ENCODE results near the gene AKAP1. TPM values are rescaled to one million over a fixed set of nuclear protein-coding genes. Genes with fewer than 3 reads are reported as not detected.
A peak's percentile ranks its signal among the peaks of the same experiment; 100 is the strongest.

AKAP1 gene
- total RNA-seq, 1 donor from 2014 or later, result 29.8 TPM

- TF ChIP-seq, protein P1, sequence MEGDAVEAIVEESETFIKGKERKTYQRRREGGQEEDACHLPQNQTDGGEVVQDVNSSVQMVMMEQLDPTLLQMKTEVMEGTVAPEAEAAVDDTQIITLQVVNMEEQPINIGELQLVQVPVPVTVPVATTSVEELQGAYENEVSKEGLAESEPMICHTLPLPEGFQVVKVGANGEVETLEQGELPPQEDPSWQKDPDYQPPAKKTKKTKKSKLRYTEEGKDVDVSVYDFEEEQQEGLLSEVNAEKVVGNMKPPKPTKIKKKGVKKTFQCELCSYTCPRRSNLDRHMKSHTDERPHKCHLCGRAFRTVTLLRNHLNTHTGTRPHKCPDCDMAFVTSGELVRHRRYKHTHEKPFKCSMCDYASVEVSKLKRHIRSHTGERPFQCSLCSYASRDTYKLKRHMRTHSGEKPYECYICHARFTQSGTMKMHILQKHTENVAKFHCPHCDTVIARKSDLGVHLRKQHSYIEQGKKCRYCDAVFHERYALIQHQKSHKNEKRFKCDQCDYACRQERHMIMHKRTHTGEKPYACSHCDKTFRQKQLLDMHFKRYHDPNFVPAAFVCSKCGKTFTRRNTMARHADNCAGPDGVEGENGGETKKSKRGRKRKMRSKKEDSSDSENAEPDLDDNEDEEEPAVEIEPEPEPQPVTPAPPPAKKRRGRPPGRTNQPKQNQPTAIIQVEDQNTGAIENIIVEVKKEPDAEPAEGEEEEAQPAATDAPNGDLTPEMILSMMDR (conservative IDR thresholded peaks at IDR 0.05; ENCODE audit: low read depth, low read length), result peak; percentile 12
- no peak for DNase-seq (ENCODE audit: low read depth)
- no peak overlapping the region for H3K4me3 ChIP-seq (ENCODE audit: low read depth, low read length)
Observed at GRCh38 chr17:57109393-57110151, 24.5 kb downstream of the AKAP1 start.

DNA sequence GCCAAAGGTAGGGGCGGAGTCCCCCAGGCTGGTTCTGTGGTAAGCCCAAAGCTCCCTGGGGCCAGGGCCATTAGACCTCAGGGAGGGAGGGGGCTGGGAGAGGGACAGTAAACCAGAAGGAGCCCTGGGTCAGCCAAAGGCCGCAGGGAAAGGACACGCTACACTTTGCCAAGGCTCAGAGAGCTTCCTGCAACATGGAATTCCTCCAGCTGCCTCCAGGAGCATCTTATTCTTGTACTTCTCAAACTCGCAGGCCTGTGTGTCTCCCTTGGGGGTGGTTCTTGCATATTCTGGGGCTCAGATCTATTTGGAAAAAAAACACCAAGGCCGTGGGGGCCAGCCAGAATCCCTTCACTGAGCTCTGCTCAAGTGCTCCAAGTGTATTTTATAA, 25.1 kb downstream of the AKAP1 start:
- H3K4me3 ChIP-seq (ENCODE audit: low read depth, low read length), result no peak overlapping the region
- DNase-seq (ENCODE audit: low read depth), result no peak
- TF ChIP-seq, protein P1 (conservative IDR thresholded peaks at IDR 0.05; ENCODE audit: low read depth, low read length), result no peak

- DNase-seq (ENCODE audit: low read depth), result no peak
- TF ChIP-seq, protein P1 (conservative IDR thresholded peaks at IDR 0.05; ENCODE audit: low read depth, low read length), result no peak
- no peak overlapping the region for H3K4me3 ChIP-seq (ENCODE audit: low read depth, low read length)
Observed at GRCh38 chr17:57110579-57111325, 25.7 kb downstream of the AKAP1 start.

DNA sequence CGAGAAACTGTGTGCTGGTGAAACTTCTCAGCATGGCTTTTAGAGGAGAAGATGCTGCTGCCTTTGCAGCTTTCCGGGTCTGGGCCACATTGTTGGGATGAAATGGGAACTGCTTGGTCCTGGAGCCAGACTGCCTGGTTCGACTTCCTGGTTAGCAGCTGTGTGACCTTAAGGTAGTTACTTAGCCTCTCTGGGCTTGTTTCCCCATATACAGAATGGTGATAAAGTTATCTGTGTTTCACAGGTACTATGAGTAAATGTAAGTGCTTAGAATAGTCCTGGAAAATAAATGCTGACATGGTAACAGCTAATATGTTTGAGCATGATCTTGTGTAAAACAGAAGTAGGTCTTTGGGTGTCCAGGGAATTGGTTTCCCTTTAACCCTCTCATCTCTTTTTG, 26.3 kb downstream of the AKAP1 start:
- TF ChIP-seq, protein P1 (conservative IDR thresholded peaks at IDR 0.05; ENCODE audit: low read depth, low read length), result no peak
- DNase-seq (ENCODE audit: low read depth), result no peak
- H3K4me3 ChIP-seq (ENCODE audit: low read depth, low read length), result no peak overlapping the region

DNA sequence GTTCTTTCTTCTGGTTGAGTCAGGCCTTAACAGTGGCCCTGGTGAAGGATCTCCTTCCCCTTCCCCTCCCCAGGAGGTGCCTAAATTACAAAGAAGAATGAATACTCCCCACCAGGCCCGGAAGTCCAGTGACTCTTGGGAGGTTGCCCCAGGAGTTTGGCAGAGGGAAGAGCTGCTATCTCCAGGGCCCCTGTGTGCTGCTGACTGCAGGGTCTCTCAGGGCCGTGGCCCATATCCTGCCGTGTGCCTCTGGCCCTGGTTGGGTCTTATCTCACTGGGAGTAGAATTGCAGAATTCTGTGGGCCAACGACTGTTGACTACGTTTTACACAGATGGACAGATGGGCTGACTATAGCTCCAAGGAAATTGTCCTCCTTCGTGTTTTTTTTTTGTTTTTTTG, 28.0 kb downstream of the AKAP1 start:
- TF ChIP-seq, protein P1 (conservative IDR thresholded peaks at IDR 0.05; ENCODE audit: low read depth, low read length), result no peak
- no peak for DNase-seq (ENCODE audit: low read depth)
- H3K4me3 ChIP-seq (ENCODE audit: low read depth, low read length), result no peak overlapping the region

DNA sequence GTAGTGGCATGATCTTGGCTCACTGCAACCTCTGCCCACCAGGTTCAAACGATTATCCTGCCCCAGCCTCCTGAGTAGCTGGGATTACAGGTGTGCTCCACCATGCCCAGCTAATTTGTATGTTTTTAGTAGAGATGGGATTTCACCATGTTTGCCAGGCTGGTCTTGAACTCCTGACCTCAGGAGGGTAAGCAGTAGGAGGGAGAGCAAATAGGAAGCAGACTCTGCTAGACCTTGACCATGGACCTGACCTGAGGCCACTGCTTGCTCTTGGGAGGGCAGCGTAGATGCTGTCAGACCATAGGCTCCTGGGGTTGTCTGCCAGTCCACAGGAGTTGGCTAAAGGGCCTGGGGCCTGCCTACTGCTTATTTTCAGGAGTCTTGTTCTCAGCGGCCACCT, 28.6 kb downstream of the AKAP1 start:
- H3K4me3 ChIP-seq (ENCODE audit: low read depth, low read length), result no peak overlapping the region
- TF ChIP-seq, protein P1 (conservative IDR thresholded peaks at IDR 0.05; ENCODE audit: low read depth, low read length), result no peak
- no peak for DNase-seq (ENCODE audit: low read depth)
